ENCODE measurements around the gene STX5.
"Not testable (repeated sequence)": the region's sequence is repeated elsewhere in the genome, so short reads cannot be mapped to it uniquely, and the experiment has no call there.

DNA sequence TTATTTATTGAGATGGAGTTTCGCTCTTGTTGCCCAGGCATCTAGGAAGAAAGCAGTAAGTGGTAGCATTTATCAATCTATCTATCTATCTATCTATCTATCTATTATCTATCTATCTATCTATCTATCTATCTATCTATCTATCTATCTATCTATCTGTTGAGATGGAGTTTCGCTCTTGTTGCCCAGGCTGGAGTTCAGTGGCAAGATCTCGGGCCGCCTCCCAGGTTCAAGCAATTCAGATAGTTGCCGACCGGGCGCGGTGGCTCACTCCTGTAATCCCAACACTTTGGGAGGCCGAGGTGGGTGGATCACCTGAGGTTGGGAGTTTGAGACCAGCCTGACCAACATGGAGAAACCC, 71.0 kb downstream of the STX5 start:
- TF ChIP-seq, protein P1, sequence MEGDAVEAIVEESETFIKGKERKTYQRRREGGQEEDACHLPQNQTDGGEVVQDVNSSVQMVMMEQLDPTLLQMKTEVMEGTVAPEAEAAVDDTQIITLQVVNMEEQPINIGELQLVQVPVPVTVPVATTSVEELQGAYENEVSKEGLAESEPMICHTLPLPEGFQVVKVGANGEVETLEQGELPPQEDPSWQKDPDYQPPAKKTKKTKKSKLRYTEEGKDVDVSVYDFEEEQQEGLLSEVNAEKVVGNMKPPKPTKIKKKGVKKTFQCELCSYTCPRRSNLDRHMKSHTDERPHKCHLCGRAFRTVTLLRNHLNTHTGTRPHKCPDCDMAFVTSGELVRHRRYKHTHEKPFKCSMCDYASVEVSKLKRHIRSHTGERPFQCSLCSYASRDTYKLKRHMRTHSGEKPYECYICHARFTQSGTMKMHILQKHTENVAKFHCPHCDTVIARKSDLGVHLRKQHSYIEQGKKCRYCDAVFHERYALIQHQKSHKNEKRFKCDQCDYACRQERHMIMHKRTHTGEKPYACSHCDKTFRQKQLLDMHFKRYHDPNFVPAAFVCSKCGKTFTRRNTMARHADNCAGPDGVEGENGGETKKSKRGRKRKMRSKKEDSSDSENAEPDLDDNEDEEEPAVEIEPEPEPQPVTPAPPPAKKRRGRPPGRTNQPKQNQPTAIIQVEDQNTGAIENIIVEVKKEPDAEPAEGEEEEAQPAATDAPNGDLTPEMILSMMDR (IDR thresholded peaks at IDR 0.05 in 4 of 5, conservative IDR thresholded peaks at IDR 0.05 in 1 of 5): not testable (repeated sequence)
- TF ChIP-seq POLR2A (IDR thresholded peaks at IDR 0.05): not testable (repeated sequence)
